IMR-90 (cell line): ENCODE results near the gene SPP2. TPM values are rescaled to one million over a fixed set of nuclear protein-coding genes. Genes with fewer than 3 reads are reported as not detected.
A peak's percentile ranks its signal among the peaks of the same experiment; 100 is the strongest.

Experiments
- ATAC-seq: fragments of 200-7000 bp; cut with Tn5 transposase; 2 replicates; pipeline ENCODE4 v1.9.1; 2020; ENCODE audit warnings: low read depth, mild to moderate bottlenecking, moderate library complexity
- BruUV-seq: library from RNA; stranded (reverse); fragments of 400-500 nt; replicated peaks from 2 replicates; lab custom pipeline; 2021; lab: Mats Ljungman, UMichigan
- CTCF ChIA-PET: fragments of 300-600 bp; formaldehyde crosslinking; extraction: SDS; loops from one replicate; lab custom pipeline; 2021; ENCODE audit warnings: antibody characterized with exemption; lab: Yijun Ruan, JAX
- POLR2A ChIA-PET: fragments of 300-600 bp; sonication (Branson Sonifier 250); formaldehyde crosslinking; loops from one replicate; lab custom pipeline; 2022; ENCODE audit warnings: antibody characterized with exemption; ENCODE audit not compliant: unreplicated experiment; lab: Charles Lee
- DNase-seq: peaks from one replicate; pipeline ENCODE4 v3.0.0; 2013
- H2AFZ ChIP-seq: replicated peaks from 2 replicates; pipeline ENCODE3; 2013; ENCODE audit warnings: low read length, mild to moderate bottlenecking; ENCODE audit not compliant: poor library complexity
- H2AK5ac ChIP-seq: 2 replicates; pipeline ENCODE4 v1.6.1; 2013; ENCODE audit warnings: low read depth, low read length, inconsistent platforms
- H2AK9ac ChIP-seq: replicated peaks from 2 replicates; pipeline ENCODE3; 2013; ENCODE audit warnings: mild to moderate bottlenecking, low read depth, low read length, moderate library complexity; ENCODE audit not compliant: poor library complexity
- H2BK120ac ChIP-seq: 2 replicates; pipeline ENCODE4 v1.6.1; 2013; ENCODE audit warnings: low read depth, low read length, inconsistent platforms
- H2BK15ac ChIP-seq: 3 replicates; pipeline ENCODE4 v1.6.1; 2013; ENCODE audit warnings: low read depth, low read length, inconsistent platforms
- H2BK20ac ChIP-seq: 2 replicates; pipeline ENCODE4 v1.6.1; 2013; ENCODE audit warnings: low read depth, mild to moderate bottlenecking, inconsistent platforms, low read length, moderate library complexity
- H2BK5ac ChIP-seq: 2 replicates; pipeline ENCODE4 v1.6.1; 2013; ENCODE audit warnings: mild to moderate bottlenecking, low read depth, low read length, inconsistent platforms; ENCODE audit not compliant: poor library complexity, severe bottlenecking
- H3K14ac ChIP-seq: replicated peaks from 2 replicates; pipeline ENCODE4 v1.6.1; 2013; ENCODE audit warnings: low read depth, low read length, inconsistent platforms
- H3K18ac ChIP-seq: 2 replicates; pipeline ENCODE4 v1.6.1; 2013; ENCODE audit warnings: low read depth, low read length, control low read depth
- H3K23ac ChIP-seq: 2 replicates; pipeline ENCODE4 v1.6.1; 2013; ENCODE audit warnings: low read depth, low read length, inconsistent platforms
- H3K27ac ChIP-seq: 2 replicates; pipeline ENCODE4 v1.5.1; 2013; ENCODE audit warnings: mild to moderate bottlenecking, control low read depth, low read length; ENCODE audit not compliant: insufficient read depth
- H3K27me3 ChIP-seq: 2 replicates; pipeline ENCODE4 v1.6.1; 2013; ENCODE audit warnings: low read length; ENCODE audit not compliant: control insufficient read depth, insufficient read depth
- H3K36me3 ChIP-seq: 2 replicates; pipeline ENCODE4 v1.6.1; 2013; ENCODE audit warnings: low read length, mixed read lengths; ENCODE audit not compliant: control insufficient read depth, insufficient read depth
- H3K4ac ChIP-seq: 2 replicates; pipeline ENCODE4 v1.6.1; 2013; ENCODE audit warnings: low read depth, low read length, inconsistent platforms
- H3K4me1 ChIP-seq: 2 replicates; pipeline ENCODE4 v1.6.1; 2013; ENCODE audit warnings: low read length, mixed read lengths; ENCODE audit not compliant: control insufficient read depth, insufficient read depth
- H3K4me2 ChIP-seq: 2 replicates; pipeline ENCODE4 v1.6.1; 2013; ENCODE audit warnings: low read depth, mild to moderate bottlenecking, control low read depth, low read length, moderate library complexity
- H3K4me3 ChIP-seq: 2 replicates; pipeline ENCODE4 v1.5.1; 2013; ENCODE audit warnings: low read depth, mild to moderate bottlenecking, control low read depth, low read length, moderate library complexity; ENCODE audit not compliant: insufficient read depth
- H3K56ac ChIP-seq: 2 replicates; pipeline ENCODE4 v1.6.1; 2013; ENCODE audit warnings: low read length, inconsistent platforms; ENCODE audit not compliant: insufficient read depth; ENCODE audit errors: extremely low read depth
- H3K79me1 ChIP-seq, 2 experiments: 2 replicates each; pipeline ENCODE4 v1.6.1; 2013; ENCODE audit warnings: low read length in 2 of 2, inconsistent platforms in 1 of 2, low read depth in 1 of 2
- H3K9ac ChIP-seq: 2 replicates; pipeline ENCODE4 v1.6.1; 2013; ENCODE audit warnings: low read depth, low read length, control low read depth
- H3K9me1 ChIP-seq: 2 replicates; pipeline ENCODE4 v1.6.1; 2013; ENCODE audit warnings: low read length, inconsistent platforms; ENCODE audit not compliant: insufficient read depth
- H3K9me3 ChIP-seq: 2 replicates; pipeline ENCODE4 v1.6.1; 2013; ENCODE audit warnings: low read length; ENCODE audit not compliant: control insufficient read depth, insufficient read depth
- H4K20me1 ChIP-seq: 2 replicates; pipeline ENCODE4 v1.6.1; 2013; ENCODE audit warnings: low read length, inconsistent platforms; ENCODE audit not compliant: insufficient read depth
- H4K5ac ChIP-seq: 2 replicates; pipeline ENCODE4 v1.6.1; 2013; ENCODE audit warnings: mild to moderate bottlenecking, low read depth, low read length, control low read depth
- H4K8ac ChIP-seq, 2 experiments: 2 replicates each; pipeline ENCODE4 v1.6.1; 2013; ENCODE audit warnings: low read depth in 2 of 2, low read length in 2 of 2, control low read depth in 1 of 2, inconsistent platforms in 1 of 2
- H4K91ac ChIP-seq: 2 replicates; pipeline ENCODE4 v1.6.1; 2013; ENCODE audit warnings: low read depth, low read length, inconsistent platforms; ENCODE audit not compliant: insufficient read depth
- BHLHE40 ChIP-seq: fragments of 150-350 bp; IDR thresholded peaks from 2 replicates; pipeline ENCODE4 v1.6.1; 2016; ENCODE audit warnings: mild to moderate bottlenecking, low read depth, low read length
- CEBPB ChIP-seq: IDR thresholded peaks from 2 replicates; pipeline ENCODE4 v1.6.1; 2012; ENCODE audit warnings: low read depth, low read length, improper control_type of control experiment
- CHD1 ChIP-seq: IDR thresholded peaks from 2 replicates; pipeline ENCODE4 v1.6.1; 2012; ENCODE audit warnings: low read depth, low read length, improper control_type of control experiment
- CTCF ChIP-seq: conservative IDR thresholded peaks from 2 replicates; pipeline ENCODE4 v1.5.1; 2012; ENCODE audit warnings: mild to moderate bottlenecking, low read depth, low read length, improper control_type of control experiment
- FOS ChIP-seq: fragments of 150-350 bp; IDR thresholded peaks from 2 replicates; pipeline ENCODE4 v1.6.1; 2016; ENCODE audit warnings: low read depth, low read length
- MAFK ChIP-seq: IDR thresholded peaks from 2 replicates; pipeline ENCODE4 v1.6.1; 2012; ENCODE audit warnings: low read depth, low read length, improper control_type of control experiment
- MAZ ChIP-seq: IDR thresholded peaks from 2 replicates; pipeline ENCODE4 v1.6.1; 2012; ENCODE audit warnings: low read depth, mild to moderate bottlenecking, low read length, improper control_type of control experiment, moderate library complexity, borderline replicate concordance
- MXI1 ChIP-seq: IDR thresholded peaks from 2 replicates; pipeline ENCODE4 v1.6.1; 2012; ENCODE audit warnings: low read depth, mild to moderate bottlenecking, low read length, moderate library complexity, borderline replicate concordance
- NFE2L2 ChIP-seq: fragments of 150-350 bp; IDR thresholded peaks from 2 replicates; pipeline ENCODE4 v1.6.1; 2016; ENCODE audit warnings: low read depth, mild to moderate bottlenecking, low read length
- POLR2A ChIP-seq: IDR thresholded peaks from 2 replicates; pipeline ENCODE4 v1.6.1; 2012; ENCODE audit warnings: mild to moderate bottlenecking, low read depth, low read length
- RAD21 ChIP-seq: IDR thresholded peaks from 2 replicates; pipeline ENCODE4 v1.6.1; 2012; ENCODE audit warnings: low read length, improper control_type of control experiment
- RCOR1 ChIP-seq: IDR thresholded peaks from 2 replicates; pipeline ENCODE4 v1.6.1; 2012; ENCODE audit warnings: mild to moderate bottlenecking, low read length, improper control_type of control experiment; ENCODE audit not compliant: insufficient replicate concordance
- RFX5 ChIP-seq: IDR thresholded peaks from 2 replicates; pipeline ENCODE4 v1.8.0; 2012; ENCODE audit warnings: low read depth, mild to moderate bottlenecking, low read length, moderate library complexity
- SMC3 ChIP-seq: fragments of 150-350 bp; IDR thresholded peaks from 2 replicates; pipeline ENCODE4 v1.6.1; 2016; ENCODE audit warnings: low read depth, mild to moderate bottlenecking, antibody characterized with exemption, low read length, moderate library complexity
- WGBS, 2 experiments: methylation state at CpG; one replicate each; pipeline versions ENCODE4 v1.1.5 to v1.1.7; 2013; ENCODE audit warnings: missing lambda C conversion rate in 2 of 2; ENCODE audit not compliant: insufficient read length in 1 of 2; ENCODE audit errors: extremely low coverage in 2 of 2; 5-methylcytosine and 5-hydroxymethylcytosine counted together
- dilution Hi-C: fragments of 300-500 bp; cut with HindIII; formaldehyde crosslinking; loops from one replicate; pipeline ENCODE4 v1.14.3; 2018; ENCODE audit warnings: low sequenced_read_pairs; ENCODE audit not compliant: unreplicated experiment
- in situ Hi-C: fragments of 300-500 bp; cut with MboI; formaldehyde crosslinking; loops from 3 replicates; pipeline ENCODE4 v1.14.3; 2019; ENCODE audit warnings: low sequenced_read_pairs, inconsistent platforms, mixed read lengths
- intact Hi-C: fragments of 100-400 bp; cut with micrococcal nuclease; formaldehyde crosslinking; loops from 2 replicates; pipeline ENCODE4 v1.10.0; 2022
- polyA plus RNA-seq, 3 experiments: library from polyadenylated mRNA; depleted of rRNA; stranded (reverse); fragments of >200 nt; gene quantifications; 2 replicates each; pipeline ENCODE4 v1.2.3, GENCODE V29; 2012; ENCODE audit warnings: low replicate concordance in 1 of 3
- total RNA-seq: library from RNA; depleted of rRNA; stranded (reverse); fragments of >200 nt; gene quantifications from 2 replicates; pipeline ENCODE4 v1.2.3, GENCODE V29; 2012
- TF ChIP-seq, protein P1 (sequence below): fragments of 150-350 bp; IDR thresholded peaks from 2 replicates; pipeline ENCODE4 v1.6.1; 2016; ENCODE audit warnings: low read depth, mild to moderate bottlenecking, low read length, moderate library complexity, borderline replicate concordance
- TF ChIP-seq, protein P2 (sequence below): fragments of 150-350 bp; IDR thresholded peaks from 2 replicates; pipeline ENCODE4 v1.6.1; 2017; ENCODE audit warnings: mild to moderate bottlenecking, antibody characterized with exemption, low read length, low read depth

Gene SPP2
- total and polyA plus RNA-seq, 2 of the 4 experiments (the other 2 are of a cell fraction): not detected

DNA sequence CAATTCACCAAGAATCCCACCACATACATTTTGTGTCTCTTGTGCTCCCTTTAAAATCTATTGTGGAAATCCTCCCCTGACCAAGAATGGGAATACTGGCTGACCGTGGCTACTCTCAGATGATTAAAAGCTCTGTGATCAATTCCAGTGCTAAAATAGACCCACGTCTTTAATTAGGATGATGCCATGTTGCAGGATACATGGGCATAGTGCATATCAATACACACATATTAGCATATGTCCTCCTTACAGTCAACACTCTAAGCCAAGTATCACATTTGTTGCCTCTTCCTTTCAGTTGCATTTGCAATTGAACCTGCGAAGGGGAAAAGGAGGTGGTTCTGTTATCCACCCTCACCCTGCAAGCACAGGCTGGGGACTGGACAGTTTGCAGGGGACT, 41.8 kb downstream of the SPP2 start:
- no peaks in the 10 kb centered on the region for H3K9me1 ChIP-seq
- H3K56ac ChIP-seq: no peak overlapping the region
- H3K4me1 ChIP-seq: no peaks in the 10 kb centered on the region; the same call in 1 of the 2 replicates
- H2BK120ac ChIP-seq: no peak overlapping the region
- H2BK5ac ChIP-seq: no peak overlapping the region
- H3K27ac ChIP-seq: no peak overlapping the region
- H3K14ac ChIP-seq: no peak overlapping the region
- peak overlapping the region; percentile 10 for H2AK9ac ChIP-seq
- in situ Hi-C loops: no loop called here
- ChIA-PET POLR2A (no interaction called here), CTCF (interaction anchor here (0.6 kb wide), 1 partner anchor 196 kb away, joined by 7 read pairs; no protein-coding TSS in a partner anchor)
- H2BK15ac ChIP-seq: no peak overlapping the region
- no peak overlapping the region for H2BK20ac ChIP-seq
- H4K8ac ChIP-seq: no peak overlapping the region
- no CpG with 5 or more reads among the region's 3 CpGs for WGBS, 2 experiments
- no peaks in the 10 kb centered on the region for H3K9me3 ChIP-seq
- no peaks in the 10 kb centered on the region for H4K20me1 ChIP-seq
- H3K36me3 ChIP-seq: no peaks in the 10 kb centered on the region
- H3K27me3 ChIP-seq: peaks cover 20% of the 10 kb centered on the region
- no peak overlapping the region for H2AFZ ChIP-seq
- no peak overlapping the region for H3K4me2 ChIP-seq
- H3K4me3 ChIP-seq: no peak overlapping the region
- no peak overlapping the region for H3K23ac ChIP-seq
- intact Hi-C loops: no loop called here
- H3K4ac ChIP-seq: no peak overlapping the region
- BruUV-seq: no TSS peak
- H3K18ac ChIP-seq: no peak overlapping the region
- no peaks in the 10 kb centered on the region for H3K79me1 ChIP-seq
- no peak overlapping the region for H3K9ac ChIP-seq
- ATAC-seq (no peak), DNase-seq (no peak)
- dilution Hi-C loops: no loop called here
- TF ChIP-seq CEBPB (no peak), MXI1 (no peak), CTCF (no peak), RFX5 (no peak), POLR2A (no peak), MAZ (no peak), CHD1 (no peak), SMC3 (no peak), RAD21 (no peak), RCOR1 (no peak), BHLHE40 (no peak), FOS (no peak), NFE2L2 (no peak), MAFK (no peak)
- TF ChIP-seq, protein P1, sequence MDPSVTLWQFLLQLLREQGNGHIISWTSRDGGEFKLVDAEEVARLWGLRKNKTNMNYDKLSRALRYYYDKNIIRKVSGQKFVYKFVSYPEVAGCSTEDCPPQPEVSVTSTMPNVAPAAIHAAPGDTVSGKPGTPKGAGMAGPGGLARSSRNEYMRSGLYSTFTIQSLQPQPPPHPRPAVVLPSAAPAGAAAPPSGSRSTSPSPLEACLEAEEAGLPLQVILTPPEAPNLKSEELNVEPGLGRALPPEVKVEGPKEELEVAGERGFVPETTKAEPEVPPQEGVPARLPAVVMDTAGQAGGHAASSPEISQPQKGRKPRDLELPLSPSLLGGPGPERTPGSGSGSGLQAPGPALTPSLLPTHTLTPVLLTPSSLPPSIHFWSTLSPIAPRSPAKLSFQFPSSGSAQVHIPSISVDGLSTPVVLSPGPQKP: no peak
- TF ChIP-seq, protein P2, sequence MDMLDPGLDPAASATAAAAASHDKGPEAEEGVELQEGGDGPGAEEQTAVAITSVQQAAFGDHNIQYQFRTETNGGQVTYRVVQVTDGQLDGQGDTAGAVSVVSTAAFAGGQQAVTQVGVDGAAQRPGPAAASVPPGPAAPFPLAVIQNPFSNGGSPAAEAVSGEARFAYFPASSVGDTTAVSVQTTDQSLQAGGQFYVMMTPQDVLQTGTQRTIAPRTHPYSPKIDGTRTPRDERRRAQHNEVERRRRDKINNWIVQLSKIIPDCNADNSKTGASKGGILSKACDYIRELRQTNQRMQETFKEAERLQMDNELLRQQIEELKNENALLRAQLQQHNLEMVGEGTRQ: no peak
- H4K5ac ChIP-seq: no peak overlapping the region
- no peak overlapping the region for H2AK5ac ChIP-seq
- no peak overlapping the region for H4K91ac ChIP-seq
